Astrocyte of the spinal cord (primary cell): ENCODE measurements around the gene CA5A.

ENCODE experiments used
- DNase-seq: peaks from one replicate; pipeline ENCODE4 v3.0.0; 2011; ENCODE audit warnings: low read depth, low spot score
- H3K4me3 ChIP-seq: 2 replicates; pipeline ENCODE4 v1.5.1; 2011; ENCODE audit warnings: low read depth, mild to moderate bottlenecking, low read length, moderate library complexity
- CTCF ChIP-seq: IDR thresholded peaks from 2 replicates; pipeline ENCODE4 v1.5.1; 2012; ENCODE audit warnings: low read depth, mild to moderate bottlenecking, low read length, inconsistent platforms
- in situ Hi-C: cut with HindIII; loops from 2 replicates; pipeline ENCODE4 v1.10.0; 2017; ENCODE audit warnings: low sequenced_read_pairs

CA5A gene

GRCh38 chr16:87839542-87840270 lies 96.6 kb downstream of the CA5A start:
- in situ Hi-C loops: no loop called here
- H3K4me3 ChIP-seq: no peak overlapping the region
- no peak for TF ChIP-seq CTCF
- no peak for DNase-seq

GRCh38 chr16:87838643-87839541 lies 97.4 kb downstream of the CA5A start:
- in situ Hi-C loops: no loop called here
- TF ChIP-seq CTCF: no peak
- DNase-seq: no peak

More at GRCh38 chr16:87838643-87839541, 97.4 kb downstream of the CA5A start:
- no peak overlapping the region for H3K4me3 ChIP-seq
